CD4-positive, alpha-beta T cell treated with Interleukin-12 subunit alpha and Interleukin-12 subunit beta, for 1 hour (primary cell): ENCODE results near the gene STYK1.

Source experiments
- DNase-seq: peaks from one replicate; pipeline ENCODE4 v3.0.0-alpha.2; 2020

STYK1 gene, protein sequence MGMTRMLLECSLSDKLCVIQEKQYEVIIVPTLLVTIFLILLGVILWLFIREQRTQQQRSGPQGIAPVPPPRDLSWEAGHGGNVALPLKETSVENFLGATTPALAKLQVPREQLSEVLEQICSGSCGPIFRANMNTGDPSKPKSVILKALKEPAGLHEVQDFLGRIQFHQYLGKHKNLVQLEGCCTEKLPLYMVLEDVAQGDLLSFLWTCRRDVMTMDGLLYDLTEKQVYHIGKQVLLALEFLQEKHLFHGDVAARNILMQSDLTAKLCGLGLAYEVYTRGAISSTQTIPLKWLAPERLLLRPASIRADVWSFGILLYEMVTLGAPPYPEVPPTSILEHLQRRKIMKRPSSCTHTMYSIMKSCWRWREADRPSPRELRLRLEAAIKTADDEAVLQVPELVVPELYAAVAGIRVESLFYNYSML

DNA sequence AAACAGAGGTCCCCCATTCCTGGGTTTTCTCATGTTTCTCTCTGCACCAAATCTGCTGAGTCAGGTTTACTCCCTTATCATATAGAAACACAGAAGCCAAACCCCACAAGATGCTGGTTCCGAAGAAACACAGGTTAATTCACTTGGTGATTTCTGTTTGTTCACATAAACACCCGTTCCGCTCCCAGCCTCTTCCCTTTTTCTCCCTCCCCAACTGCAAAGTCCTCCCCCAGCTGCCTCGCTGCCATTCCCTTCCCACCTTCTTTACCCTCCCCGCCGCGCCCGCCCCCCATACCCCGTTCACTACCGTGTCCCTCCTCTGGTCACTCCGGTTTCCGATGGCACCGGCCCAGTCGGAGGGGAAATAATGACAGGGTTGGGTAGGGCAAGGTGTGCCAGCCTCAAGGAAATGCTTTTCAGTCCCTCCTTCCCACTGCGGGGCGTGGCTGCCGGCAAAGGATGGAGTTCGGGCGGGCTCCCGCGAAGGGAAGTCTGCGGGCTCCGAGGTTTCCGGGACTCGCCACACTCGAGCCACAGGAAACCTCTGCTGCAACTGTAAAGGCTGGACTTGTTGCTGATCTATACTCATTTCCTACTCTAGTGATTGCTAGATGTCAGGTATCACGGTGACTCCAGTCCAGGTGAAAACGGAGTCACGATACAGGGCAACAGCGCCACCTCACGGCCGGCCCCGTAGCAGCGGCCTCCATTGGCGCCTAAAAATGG is at the start of gene STYK1:
TSS of gene STYK1 (minus strand) at position 394 of the 726 bp plus-strand sequence. CDS start 39,434 bp downstream, outside the sequence.
- peak; percentile 81 for DNase-seq

DNA sequence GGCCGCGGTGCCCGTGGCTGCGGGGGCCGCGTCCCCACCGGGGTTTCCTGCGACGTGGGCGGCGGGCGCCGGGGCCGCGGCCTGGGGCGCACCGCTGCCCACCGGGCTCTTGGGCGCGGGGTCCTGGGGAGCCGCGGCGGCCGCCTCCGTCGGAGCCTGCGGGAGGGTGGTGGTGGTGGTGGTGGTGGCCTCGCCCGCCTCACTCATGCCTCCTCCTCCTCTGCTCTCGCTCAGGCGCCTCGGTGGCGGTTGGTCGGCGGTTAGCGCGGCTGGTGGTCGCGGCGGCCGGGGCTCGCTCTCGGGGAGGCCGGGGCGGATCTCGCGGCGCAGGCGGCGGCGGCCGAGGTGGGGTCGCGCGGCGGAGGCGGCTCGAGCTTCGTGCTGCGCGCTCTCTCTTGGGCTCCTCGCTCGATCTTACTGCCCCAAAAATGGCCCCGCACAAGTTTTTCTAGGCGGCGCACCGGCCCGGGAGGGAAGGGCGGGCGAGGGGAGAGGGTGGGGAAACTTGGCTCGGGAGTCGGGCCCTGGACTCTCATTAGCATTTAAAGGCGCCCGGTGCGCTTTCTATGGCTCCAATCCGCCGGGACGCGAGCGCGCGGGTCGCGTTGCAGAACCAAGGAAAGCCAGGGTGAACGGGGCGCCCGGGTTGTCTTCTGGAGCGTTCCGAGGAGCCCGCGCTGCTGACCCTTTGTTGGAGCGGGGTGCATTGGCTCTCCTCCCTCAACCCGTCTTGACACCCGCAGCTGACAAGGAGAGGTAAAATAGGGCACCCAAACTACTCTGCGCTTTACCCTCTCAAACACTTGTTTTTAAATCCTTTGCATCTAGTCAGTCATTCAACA is 49.3 kb upstream of the STYK1 start, which contains the start of gene YBX3:
TSS of gene YBX3 (minus strand) at position 419 of the 842 bp plus-strand sequence. CDS start at position 207, 212 bp downstream.
- peak; percentile 54 for DNase-seq

DNA sequence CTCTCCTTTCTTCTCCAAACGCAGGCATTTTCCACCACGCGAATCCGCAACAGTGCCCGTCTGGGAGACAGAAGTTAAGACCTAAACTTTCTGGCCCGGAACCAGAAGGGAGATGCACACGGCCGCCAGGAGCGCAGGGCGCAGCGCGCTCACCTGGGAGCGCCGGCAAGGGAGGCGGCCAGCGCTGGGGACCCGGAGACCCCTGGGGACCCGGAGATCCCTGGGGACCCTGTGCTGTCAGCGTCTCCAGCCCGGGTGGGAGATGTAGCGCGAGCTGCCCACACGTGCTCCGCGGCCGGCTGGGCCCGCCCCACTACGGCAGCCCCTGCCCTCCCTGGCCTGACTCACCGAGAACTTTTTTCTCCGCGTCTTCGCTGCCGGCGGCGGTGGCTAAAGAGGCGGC is 48.7 kb upstream of the STYK1 start:
- DNase-seq: peak; percentile 52

DNA sequence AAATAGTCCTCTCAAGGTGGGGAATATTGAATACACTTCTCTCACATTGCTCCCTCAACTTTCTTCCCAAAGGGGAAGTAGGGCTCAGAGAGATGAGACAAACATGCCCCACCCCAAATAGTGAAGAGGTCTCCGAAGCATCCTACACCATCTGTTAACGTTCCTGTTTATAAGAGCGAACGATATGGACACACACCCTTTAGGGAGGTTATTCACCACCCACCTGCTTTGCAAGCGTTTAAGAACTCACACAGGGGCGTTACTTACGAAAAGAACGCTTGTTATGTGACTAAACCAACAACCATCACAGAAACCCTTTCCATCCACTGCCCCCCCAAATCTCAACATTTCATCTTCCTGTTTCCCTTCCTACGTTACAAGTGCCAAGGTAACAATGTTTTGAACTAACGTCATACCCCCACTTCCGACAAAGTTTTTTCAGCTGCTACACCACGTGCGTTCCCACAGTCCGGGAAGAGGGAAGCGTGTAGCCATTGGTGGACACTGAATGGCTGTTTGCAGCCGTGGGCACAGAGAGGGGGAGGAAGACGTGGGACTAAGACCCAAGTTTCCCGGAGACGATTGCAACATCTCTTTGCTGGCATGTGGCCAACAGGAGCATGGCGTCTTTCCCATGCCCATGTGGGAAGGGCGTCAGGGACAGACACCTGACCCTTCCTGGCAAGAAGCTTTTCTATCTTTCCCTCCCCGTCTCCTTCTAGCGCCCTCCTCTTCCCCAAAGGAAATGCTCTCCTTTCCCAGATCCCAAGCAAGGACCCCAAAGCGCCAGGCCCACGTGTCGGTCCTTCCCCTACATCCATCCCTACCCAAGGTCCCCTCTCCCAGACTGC is 48.0 kb upstream of the STYK1 start:
- peak; percentile 83 for DNase-seq

DNA sequence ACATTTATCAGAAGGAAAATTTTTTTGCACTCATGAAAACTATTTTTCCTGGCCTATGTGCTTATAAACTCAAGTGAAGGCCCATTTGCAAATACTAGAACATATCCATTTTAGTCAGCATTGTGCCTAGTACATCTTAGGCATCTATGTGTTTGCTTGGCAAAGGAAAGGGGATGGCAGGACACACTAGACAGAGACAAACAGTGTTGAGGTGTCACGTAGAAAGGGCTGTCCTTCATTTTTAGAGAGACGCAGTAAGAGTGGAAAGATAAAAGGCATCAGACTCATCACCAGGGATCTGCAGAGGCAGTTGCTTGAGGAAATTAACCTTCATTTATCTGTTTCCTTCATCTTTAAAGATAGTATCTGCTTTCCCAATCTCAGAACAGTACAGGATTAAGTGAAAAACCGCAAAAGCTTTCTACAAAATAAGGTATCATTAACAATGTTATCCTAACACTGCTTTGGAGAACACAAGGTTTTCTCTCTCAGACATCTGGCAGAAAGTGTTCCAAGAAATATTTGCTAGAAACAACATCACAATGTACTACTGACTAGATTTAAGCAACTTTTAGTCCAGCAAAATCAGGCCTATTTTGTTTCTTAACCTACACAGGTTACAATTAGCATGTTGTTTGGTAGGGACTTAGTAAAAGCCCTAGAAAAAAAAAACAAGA is 47.3 kb upstream of the STYK1 start:
- DNase-seq: no peak

DNA sequence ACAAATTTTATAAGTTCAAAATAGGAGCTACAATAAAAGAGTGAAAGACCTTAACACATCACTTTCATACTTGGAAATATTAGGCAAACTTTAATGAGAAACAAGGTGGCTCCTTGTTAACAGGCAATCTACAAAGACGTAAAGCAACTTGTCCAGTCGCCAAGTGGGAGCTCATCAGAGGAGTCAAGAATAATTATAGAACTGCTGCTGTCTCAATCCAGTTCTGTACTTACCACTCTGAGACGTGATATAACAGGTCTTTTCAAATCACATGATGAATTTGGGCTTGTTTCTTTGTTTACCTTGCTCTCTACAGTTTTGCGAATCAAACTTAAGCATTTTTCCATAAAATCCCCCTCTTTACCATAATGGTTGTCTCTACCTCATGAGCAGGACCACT is 45.6 kb upstream of the STYK1 start:
- no peak for DNase-seq

DNA sequence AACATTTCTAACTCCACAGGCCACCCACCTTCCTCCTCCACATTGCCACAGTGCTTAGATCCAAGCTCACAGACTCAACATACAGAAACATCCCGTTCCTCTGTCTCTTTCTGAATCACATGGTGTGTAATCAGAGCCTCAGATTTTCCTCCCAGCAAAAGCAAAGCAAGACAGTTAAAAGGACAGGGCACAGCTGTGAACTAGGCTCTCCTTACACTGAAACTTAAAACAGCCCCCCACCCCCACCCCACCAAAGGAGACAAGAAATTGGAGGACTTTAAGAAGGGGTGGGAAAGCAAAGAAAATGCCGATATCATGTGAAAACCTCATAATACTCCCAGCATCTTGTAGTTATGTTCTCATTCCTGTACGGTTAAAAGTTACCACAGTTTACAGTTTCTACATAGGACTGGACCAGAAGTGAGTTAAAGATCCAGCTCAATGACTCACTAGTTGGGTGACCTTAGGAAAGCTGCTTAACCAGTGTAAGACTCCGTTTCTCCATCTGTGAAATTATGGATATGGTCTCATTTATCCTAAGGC is 44.5 kb upstream of the STYK1 start:
- DNase-seq: no peak

DNA sequence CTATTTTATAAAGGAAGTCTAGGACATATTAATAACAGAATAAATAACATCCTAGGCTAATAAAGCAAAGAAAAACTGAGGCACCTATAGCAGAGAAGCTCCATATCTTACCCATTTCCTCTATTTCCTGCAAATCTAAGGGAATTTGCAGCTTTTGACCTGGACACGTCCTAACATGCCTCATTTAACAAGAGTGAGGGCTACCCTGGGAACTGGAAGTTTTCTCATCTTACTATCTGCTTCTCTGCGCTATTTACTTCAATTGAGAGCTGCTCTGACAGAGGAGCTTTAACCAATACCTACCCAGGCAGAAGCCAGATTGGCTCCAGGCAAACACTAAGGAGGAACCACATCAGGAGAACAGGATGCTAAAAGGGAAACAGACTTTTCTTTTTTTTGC is 43.6 kb upstream of the STYK1 start:
- no peak for DNase-seq

DNA sequence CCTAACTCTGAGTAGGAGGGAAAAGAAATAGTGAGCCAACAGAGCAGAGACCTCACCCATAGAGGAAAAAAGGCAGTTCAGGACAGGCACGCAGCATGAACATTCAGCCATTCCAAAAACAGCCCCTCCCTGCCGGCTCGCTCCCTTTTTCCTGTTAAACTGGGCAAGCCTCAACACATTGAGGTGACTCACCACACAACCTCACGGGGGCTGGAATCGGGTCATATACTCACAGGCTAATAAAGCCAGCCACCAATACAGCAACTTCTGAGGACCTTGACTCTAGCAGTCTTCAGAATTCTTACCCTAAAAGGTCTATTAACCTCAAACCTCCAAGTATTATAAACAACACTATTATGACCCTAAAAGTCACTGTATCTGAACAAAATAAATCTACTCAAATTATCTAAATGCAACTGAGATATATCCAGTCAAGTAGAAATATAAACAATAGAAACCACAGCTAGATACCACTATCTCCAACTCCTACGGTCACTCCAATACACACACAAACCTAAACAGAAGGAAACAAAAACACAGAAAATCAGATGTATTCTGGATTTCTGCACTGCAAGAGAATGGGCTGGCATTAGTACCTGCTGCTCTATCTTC is 43.0 kb upstream of the STYK1 start:
- no peak for DNase-seq

DNA sequence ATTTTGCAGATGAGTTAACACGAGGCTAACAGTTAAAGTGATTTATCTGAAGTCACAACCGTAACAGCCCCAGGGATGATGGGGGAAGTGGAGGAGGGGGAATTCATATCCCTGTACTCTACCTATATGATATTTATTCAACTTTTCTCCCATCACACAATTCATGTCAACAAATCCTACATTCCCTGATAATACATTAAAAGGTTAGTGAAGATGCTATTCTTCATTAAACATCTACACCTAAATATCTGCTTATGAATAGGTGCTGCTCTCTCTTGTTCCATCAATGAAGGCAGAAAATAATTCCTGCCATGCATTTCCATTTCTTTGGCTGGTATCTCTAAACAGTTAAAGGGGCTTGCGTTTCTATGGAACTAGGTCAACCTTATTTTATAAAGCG is 42.4 kb upstream of the STYK1 start:
- no peak for DNase-seq

DNA sequence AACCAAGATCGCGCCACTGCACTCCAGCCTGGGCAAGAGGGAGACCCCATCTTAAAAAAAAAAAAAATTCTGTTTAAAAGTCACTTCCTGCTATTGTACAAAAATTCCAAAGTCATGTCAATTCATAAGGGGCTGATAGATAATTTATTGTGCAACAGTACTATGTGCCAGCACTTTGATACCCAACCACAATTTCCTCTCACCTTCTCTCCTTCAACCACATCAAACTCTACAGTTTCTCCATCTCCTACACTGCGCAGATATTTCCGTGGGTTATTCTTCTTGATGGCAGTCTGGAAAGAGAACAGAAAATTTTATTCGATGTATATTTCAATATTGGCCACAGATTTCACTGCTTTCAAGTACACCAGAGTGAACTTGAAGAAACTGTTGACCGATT is 41.6 kb upstream of the STYK1 start:
- peak; percentile 38 for DNase-seq

DNA sequence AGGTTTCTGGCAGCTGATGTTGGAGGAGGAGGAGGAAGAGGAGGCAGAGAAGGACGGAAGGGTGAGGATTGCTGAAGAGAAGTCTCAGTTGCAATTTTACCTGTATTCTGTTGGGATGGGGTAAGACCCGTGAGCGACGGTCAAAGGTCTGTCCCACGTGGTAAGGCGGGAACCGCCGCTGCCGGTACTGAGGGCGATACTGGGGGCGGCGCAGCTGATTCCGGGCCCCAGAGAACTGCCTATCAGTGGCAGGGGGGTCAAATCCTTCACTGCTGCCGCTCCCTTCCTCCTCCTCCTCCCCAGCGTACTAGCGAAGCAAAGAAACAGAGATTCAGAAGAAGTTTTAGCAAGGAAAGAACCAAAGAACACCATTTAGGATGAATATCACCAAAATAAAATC is 36.0 kb upstream of the STYK1 start:
- no peak for DNase-seq

DNA sequence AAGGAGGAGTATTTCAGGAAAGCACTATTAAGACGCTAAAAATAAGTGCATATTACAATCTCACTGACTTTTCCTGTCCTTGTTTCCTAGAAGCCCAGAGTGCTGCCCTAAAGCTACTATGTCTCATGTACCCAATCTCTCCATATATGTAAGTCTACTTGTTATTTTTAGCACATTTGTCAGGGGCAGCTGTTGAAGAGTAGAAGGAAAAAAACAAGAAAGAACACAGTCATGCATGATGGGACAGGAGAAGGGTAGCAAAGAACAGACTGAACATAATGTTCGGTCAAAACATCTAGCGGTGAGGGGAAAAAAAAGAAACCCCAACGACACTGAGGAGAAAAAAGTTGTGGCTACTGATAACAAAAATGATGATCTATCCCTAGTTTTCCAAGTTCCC is 35.0 kb upstream of the STYK1 start:
- no peak for DNase-seq

DNA sequence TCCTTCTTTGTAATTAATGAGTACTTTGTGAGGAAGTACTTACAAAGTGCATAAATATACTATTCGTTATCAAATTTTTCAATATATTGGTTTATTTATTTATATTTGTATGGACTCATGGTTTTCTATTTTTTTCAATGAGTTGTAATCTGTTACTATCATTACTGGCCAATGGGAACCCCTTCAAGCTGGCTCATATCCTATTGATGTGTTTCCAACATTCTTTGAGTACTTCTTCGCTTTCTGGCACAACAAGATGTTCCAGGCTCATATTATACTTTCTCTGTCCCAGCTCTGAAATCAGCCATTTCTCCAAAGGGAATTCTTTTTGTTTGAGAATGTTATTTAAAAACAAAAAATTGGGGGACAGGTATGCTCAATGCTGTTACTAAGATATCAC is 31.8 kb upstream of the STYK1 start:
- DNase-seq: no peak

DNA sequence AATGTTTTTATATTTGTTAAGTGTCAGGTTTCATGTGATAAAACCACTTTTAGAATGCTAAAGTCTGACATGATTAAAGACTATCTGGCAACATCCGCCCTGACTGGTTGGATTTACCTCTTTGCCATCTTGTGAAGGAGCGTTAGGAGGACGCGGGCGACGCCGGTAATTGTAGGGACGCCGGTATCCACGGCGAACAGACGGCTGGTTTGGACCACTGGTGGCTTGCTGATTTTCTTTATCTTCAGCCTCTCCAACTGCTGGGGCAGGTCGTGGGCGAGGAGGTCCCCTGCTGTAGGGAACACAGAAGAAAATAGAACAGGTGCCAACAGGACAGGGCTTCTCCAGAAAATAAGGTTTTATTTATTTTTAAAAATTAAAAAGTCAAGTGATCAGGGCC is 28.0 kb upstream of the STYK1 start:
- DNase-seq: no peak

DNA sequence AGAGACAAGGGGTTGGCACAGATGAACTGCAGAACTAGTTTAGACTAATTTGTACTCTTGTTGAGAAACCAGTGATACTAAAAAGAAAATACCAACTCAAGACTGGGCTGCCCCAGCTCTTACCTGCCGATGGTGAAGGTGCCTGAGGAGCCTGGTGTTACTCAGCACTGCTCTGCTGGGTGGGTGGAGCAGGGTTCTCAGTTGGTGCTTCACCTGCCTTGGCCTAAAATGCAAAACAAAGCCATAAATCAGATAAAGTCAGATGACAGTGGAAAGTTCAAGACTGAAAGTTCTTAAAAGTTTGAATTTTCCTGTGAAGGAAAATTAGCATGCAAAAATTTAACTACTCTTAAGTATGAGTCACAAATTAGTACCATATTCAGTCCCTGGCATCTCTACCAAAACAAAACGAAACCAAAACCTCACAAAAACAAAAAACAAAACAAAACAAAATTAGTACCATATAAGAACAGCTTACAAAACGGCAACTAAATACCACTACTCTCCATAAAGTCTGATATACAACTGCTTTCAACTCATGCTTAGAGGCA is 27.4 kb upstream of the STYK1 start:
- DNase-seq: no peak

DNA sequence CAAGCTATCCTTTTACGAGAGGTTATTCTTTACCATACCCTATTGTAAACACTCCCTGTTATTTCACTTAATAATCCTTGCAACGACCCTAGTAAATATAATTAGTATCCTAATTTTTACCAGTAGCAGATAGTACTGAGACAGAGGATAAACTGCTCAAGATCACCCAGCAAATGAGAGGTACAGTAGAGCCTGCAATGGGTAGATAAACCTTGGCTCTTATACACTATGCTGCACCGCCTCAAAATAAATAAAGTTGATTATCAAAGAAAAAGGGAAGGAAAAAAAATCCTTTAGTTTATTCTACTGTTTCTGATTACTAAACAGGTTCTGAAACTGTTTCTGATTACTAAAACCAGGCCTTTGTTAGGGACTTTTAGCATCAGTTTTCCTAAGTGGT is 26.7 kb upstream of the STYK1 start:
- no peak for DNase-seq

DNA sequence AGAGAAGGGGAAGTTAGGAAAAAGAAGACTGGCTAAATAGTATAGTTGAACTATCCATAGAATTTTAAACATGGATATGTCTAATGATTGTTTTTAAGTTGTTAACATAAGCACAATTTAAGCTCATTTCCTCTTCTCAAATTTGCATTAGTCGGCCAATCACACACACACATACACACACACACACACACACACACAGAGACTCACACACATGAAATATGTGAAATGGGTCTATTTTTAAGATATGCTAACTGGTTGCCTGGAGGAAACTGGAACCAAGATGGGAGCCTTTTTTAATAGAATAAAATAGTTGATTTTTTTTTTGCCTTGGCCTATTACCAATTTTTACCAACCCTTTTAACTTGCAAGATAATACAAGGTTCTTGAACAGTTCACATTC is 24.0 kb upstream of the STYK1 start:
- no peak for DNase-seq

DNA sequence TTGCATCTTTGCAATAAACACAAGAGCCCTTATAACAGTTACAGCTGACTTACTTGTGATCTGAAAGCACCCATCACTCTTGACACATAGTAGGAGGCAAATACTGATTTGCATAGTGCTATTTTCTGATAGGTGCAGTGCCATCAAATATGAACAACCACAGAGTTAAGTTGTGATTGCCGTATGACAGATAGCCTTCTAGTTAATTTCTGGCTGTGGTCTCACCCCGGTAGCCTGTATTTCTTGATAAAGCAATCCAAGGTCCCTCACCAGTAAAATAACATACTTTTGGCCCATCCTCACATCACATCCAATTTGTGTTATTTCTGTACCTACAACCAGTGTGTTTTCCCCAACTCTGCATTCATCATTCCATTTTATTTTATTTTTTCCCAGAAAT is 23.3 kb upstream of the STYK1 start:
- DNase-seq: no peak

DNA sequence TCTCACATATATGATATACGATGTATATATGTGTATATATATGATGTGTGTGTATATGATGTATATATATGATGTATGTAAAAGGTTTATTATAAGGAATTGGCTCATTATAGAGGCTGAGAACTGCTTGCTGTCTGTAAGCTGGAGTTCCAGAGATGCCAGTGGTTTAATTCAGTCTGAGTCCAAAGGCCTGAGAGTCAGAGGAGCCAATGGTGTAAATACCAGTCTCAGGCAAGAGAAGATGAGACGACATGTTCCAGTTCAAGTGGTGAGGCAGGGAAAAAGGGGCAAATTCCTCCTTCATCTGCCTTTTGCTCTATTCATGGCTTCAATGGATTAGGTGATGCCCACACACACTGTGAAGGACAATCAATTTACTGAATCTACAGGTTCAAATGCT is 17.1 kb upstream of the STYK1 start:
- no peak for DNase-seq

DNA sequence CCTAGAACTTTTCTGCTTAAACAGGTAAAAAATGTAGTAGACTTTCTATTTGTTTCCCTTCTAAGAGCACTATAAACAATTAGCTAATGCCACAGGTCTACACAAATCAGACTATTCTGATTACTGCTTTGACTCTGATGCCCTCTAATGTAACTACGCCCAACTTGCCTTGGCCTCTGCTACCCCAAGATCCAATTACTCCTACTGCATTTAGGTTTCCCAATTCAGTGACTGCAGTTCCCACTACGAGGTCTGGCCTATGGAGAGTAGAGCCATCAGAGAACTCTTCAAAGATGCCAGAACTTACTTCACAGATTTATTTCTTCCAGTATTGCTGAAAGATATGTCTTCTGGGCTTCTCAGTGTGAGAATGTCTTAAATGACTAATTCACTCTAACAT is 15.3 kb upstream of the STYK1 start:
- DNase-seq: no peak
